Activated CD4-positive, alpha-beta T cell treated with anti-CD3 and anti-CD28 coated beads for 36 hours (primary cell): Measurements from ENCODE around the gene GSTM5. TPM values are rescaled to one million over a fixed set of nuclear protein-coding genes. Genes with fewer than 3 reads are reported as not detected.
"Not testable (repeated sequence)": the region's sequence is repeated elsewhere in the genome, so short reads cannot be mapped to it uniquely, and the experiment has no call there.

Source experiments
- ATAC-seq: fragments of 200-7000 bp; cut with Tn5 transposase; one replicate; pipeline ENCODE4 v1.10.0; 2021; ENCODE audit warnings: mild to moderate bottlenecking, moderate library complexity
- CTCF ChIA-PET: fragments of 350-600 bp; sonication (Branson Sonifier 250); formaldehyde crosslinking; loops from one replicate; lab custom pipeline; 2021; ENCODE audit warnings: antibody characterized with exemption; lab: Charles Lee
- POLR2A ChIA-PET: fragments of 350-600 bp; sonication (Branson Sonifier 250); formaldehyde crosslinking; loops from one replicate; lab custom pipeline; 2021; ENCODE audit warnings: antibody characterized with exemption, inconsistent platforms; lab: Charles Lee
- DNase-seq: peaks from one replicate; pipeline ENCODE4 v3.0.0-alpha.2; 2020
- H3K27ac Mint-ChIP-seq: one replicate; pipeline ENCODE4 v1.8.0; 2021; ENCODE audit warnings: mixed read lengths
- H3K27me3 Mint-ChIP-seq: one replicate; pipeline ENCODE4 v1.8.0; 2021; ENCODE audit warnings: mixed read lengths
- H3K36me3 Mint-ChIP-seq: one replicate; pipeline ENCODE4 v1.8.0; 2021; ENCODE audit warnings: low read depth, mixed read lengths
- H3K4me1 Mint-ChIP-seq: one replicate; pipeline ENCODE4 v1.8.0; 2021; ENCODE audit warnings: mixed read lengths
- H3K4me3 Mint-ChIP-seq: one replicate; pipeline ENCODE4 v1.8.0; 2021; ENCODE audit warnings: mild to moderate bottlenecking, moderate library complexity, mixed read lengths
- H3K9me3 Mint-ChIP-seq: one replicate; pipeline ENCODE4 v1.8.0; 2021; ENCODE audit warnings: low read depth, mixed read lengths
- intact Hi-C, 2 experiments: fragments of 100-400 bp; cut with DNase I in 1 of 2; cut with micrococcal nuclease in 1 of 2; formaldehyde crosslinking; loops; one replicate each; pipeline versions ENCODE4 v1.14.2 to v1.15.1; 2022 to 2024; cut with DNase I, micrococcal nuclease
- total RNA-seq, 2 experiments: library from RNA; stranded (reverse); gene quantifications; one replicate each; pipeline ENCODE4 v1.2.3, GENCODE V29; 2021

The GSTM5 gene
- total RNA-seq, 2 experiments from 2014 or later = 0.25 to 0.54 TPM

- Mint-ChIP-seq H3K4me1 (no peaks in the 10 kb centered on the region), H3K27ac (no peak overlapping the region), H3K4me3 (no peak overlapping the region), H3K9me3 (no peaks in the 10 kb centered on the region), H3K27me3 (no peaks in the 10 kb centered on the region), H3K36me3 (peaks cover 4% of the 10 kb centered on the region)
- POLR2A ChIA-PET = no interaction called here
- intact Hi-C loops = no loop called here
- no peak for DNase-seq
- CTCF ChIA-PET = no interaction called here
- no peak for ATAC-seq
Measured at GRCh38 chr1:109697066-109697465, 15.0 kb upstream of the GSTM5 start.

- CTCF ChIA-PET, H3K9me3 Mint-ChIP-seq, H3K36me3 Mint-ChIP-seq, H3K27me3 Mint-ChIP-seq, H3K27ac Mint-ChIP-seq, ATAC-seq, H3K4me3 Mint-ChIP-seq, H3K4me1 Mint-ChIP-seq, intact Hi-C loops, DNase-seq, POLR2A ChIA-PET: not testable (repeated sequence)
Measured at GRCh38 chr1:109697861-109698260, 14.2 kb upstream of the GSTM5 start.

GRCh38 chr1:109702940-109703339, 9.1 kb upstream of the GSTM5 start:
- CTCF ChIA-PET = interaction anchor here (0.7 kb wide), 1 partner anchor 31 kb away, joined by 4 read pairs; no protein-coding TSS in a partner anchor
- H3K4me3 Mint-ChIP-seq, intact Hi-C loops, H3K27me3 Mint-ChIP-seq, POLR2A ChIA-PET, H3K27ac Mint-ChIP-seq, ATAC-seq, DNase-seq, H3K9me3 Mint-ChIP-seq, H3K4me1 Mint-ChIP-seq: not testable (repeated sequence)
- peaks cover 20% of the 10 kb centered on the region for H3K36me3 Mint-ChIP-seq

- Mint-ChIP-seq H3K4me1 (no peaks in the 10 kb centered on the region), H3K36me3 (peaks cover 28% of the 10 kb centered on the region), H3K27ac (no peak overlapping the region), H3K4me3 (no peak overlapping the region), H3K27me3 (no peaks in the 10 kb centered on the region), H3K9me3 (peaks cover 16% of the 10 kb centered on the region)
- POLR2A ChIA-PET = no interaction called here
- no peak for DNase-seq
- no peak for ATAC-seq
- CTCF ChIA-PET = no interaction called here
- intact Hi-C loops = no loop called here
Measured at GRCh38 chr1:109704173-109704572, 7.9 kb upstream of the GSTM5 start.

- Mint-ChIP-seq H3K27ac (no peak overlapping the region), H3K4me1 (no peaks in the 10 kb centered on the region), H3K4me3 (no peak overlapping the region), H3K27me3 (no peaks in the 10 kb centered on the region), H3K9me3 (peaks cover 16% of the 10 kb centered on the region), H3K36me3 (peaks cover 28% of the 10 kb centered on the region)
- ATAC-seq (no peak), DNase-seq (no peak)
- intact Hi-C loops = no loop called here
- ChIA-PET POLR2A (no interaction called here), CTCF (interaction anchor here (0.8 to 1.0 kb wide), 2 partner anchors 62 to 65 kb away, joined by 3 read pairs; no protein-coding TSS in a partner anchor)
Measured at GRCh38 chr1:109705411-109705810, 6.6 kb upstream of the GSTM5 start.

- Mint-ChIP-seq H3K9me3 (peaks cover 12% of the 10 kb centered on the region), H3K36me3 (peaks cover 23% of the 10 kb centered on the region)
- H3K4me1 Mint-ChIP-seq, intact Hi-C loops, ATAC-seq, DNase-seq, H3K27me3 Mint-ChIP-seq, POLR2A ChIA-PET, H3K4me3 Mint-ChIP-seq, H3K27ac Mint-ChIP-seq: not testable (repeated sequence)
- CTCF ChIA-PET = interaction anchor here (0.6 kb wide), 1 partner anchor 218 kb away, joined by 4 read pairs; no protein-coding TSS in a partner anchor
Measured at GRCh38 chr1:109708949-109709348, 3.1 kb upstream of the GSTM5 start.

- H3K4me3 Mint-ChIP-seq, DNase-seq, H3K27ac Mint-ChIP-seq, H3K27me3 Mint-ChIP-seq, H3K9me3 Mint-ChIP-seq, intact Hi-C loops, POLR2A ChIA-PET, H3K4me1 Mint-ChIP-seq, ATAC-seq: not testable (repeated sequence)
- H3K36me3 Mint-ChIP-seq = peaks cover 16% of the 10 kb centered on the region
- CTCF ChIA-PET = interaction anchor here (0.6 kb wide), 1 partner anchor 117 kb away, joined by 3 read pairs; no protein-coding TSS in a partner anchor
Measured at GRCh38 chr1:109709822-109710221, 2.2 kb upstream of the GSTM5 start.

GRCh38 chr1:109712321-109712864, 342 bp downstream of the GSTM5 start:
- Mint-ChIP-seq H3K36me3 (peaks cover 11% of the 10 kb centered on the region), H3K9me3 (peaks cover 10% of the 10 kb centered on the region), H3K27me3 (peaks cover 5% of the 10 kb centered on the region), H3K27ac (no peak overlapping the region), H3K4me1 (no peaks in the 10 kb centered on the region), H3K4me3 (no peak overlapping the region)
- intact Hi-C loops = no loop called here
- POLR2A ChIA-PET = no interaction called here
- CTCF ChIA-PET = no interaction called here
- DNase-seq (no peak), ATAC-seq (peak; percentile 16)

GRCh38 chr1:109713636-109714035, 1.6 kb downstream of the GSTM5 start:
- peaks cover 2% of the 10 kb centered on the region for H3K9me3 Mint-ChIP-seq
- ATAC-seq (no peak), DNase-seq (no peak)
- H3K36me3 Mint-ChIP-seq = peaks cover 3% of the 10 kb centered on the region
- no peak overlapping the region for H3K4me3 Mint-ChIP-seq
- ChIA-PET CTCF (interaction anchor here (0.7 kb wide), 1 partner anchor 71 kb away, joined by 3 read pairs; no protein-coding TSS in a partner anchor), POLR2A (no interaction called here)
- peaks cover 5% of the 10 kb centered on the region for H3K27me3 Mint-ChIP-seq
- no peaks in the 10 kb centered on the region for H3K4me1 Mint-ChIP-seq
- no peak overlapping the region for H3K27ac Mint-ChIP-seq
- intact Hi-C loops = no loop called here

GRCh38 chr1:109714661-109715372, 2.8 kb downstream of the GSTM5 start:
- DNase-seq (no peak), ATAC-seq (no peak)
- ChIA-PET POLR2A (no interaction called here), CTCF (interaction anchor here (0.6 kb wide), 1 partner anchor 896 kb away, joined by 3 read pairs; no protein-coding TSS in a partner anchor)
- H3K4me3 Mint-ChIP-seq = no peak overlapping the region
- H3K27ac Mint-ChIP-seq = no peak overlapping the region
- intact Hi-C loops = no loop called here
- H3K27me3 Mint-ChIP-seq = peaks cover 5% of the 10 kb centered on the region
- no peaks in the 10 kb centered on the region for H3K36me3 Mint-ChIP-seq
- H3K9me3 Mint-ChIP-seq = no peaks in the 10 kb centered on the region
- H3K4me1 Mint-ChIP-seq = peaks cover 4% of the 10 kb centered on the region

GRCh38 chr1:109716121-109716520, 4.1 kb downstream of the GSTM5 start:
- ChIA-PET CTCF (interaction anchor here (0.6 kb wide), 1 partner anchor 56 kb away, joined by 3 read pairs; no protein-coding TSS in a partner anchor), POLR2A (interaction anchor here (0.7 kb wide), 1 partner anchor 81 kb away, joined by 4 read pairs; no protein-coding TSS in a partner anchor)
- no peak for ATAC-seq
- no peak for DNase-seq
- H3K27me3 Mint-ChIP-seq = peaks cover 5% of the 10 kb centered on the region
- H3K4me3 Mint-ChIP-seq = no peak overlapping the region
- H3K27ac Mint-ChIP-seq = no peak overlapping the region
- no peaks in the 10 kb centered on the region for H3K36me3 Mint-ChIP-seq
- H3K9me3 Mint-ChIP-seq = no peaks in the 10 kb centered on the region
- intact Hi-C loops = no loop called here
- H3K4me1 Mint-ChIP-seq = peaks cover 4% of the 10 kb centered on the region
